CD4-positive, alpha-beta memory T cell (primary cell): Measurements from ENCODE around the gene PLEKHO2. TPM values are rescaled to one million over a fixed set of nuclear protein-coding genes. Genes with fewer than 3 reads are reported as not detected.

Experiments used
- CTCF ChIA-PET: fragments of 350-600 bp; sonication (Branson Sonifier 250); formaldehyde crosslinking; loops from one replicate; lab custom pipeline; 2021; ENCODE audit warnings: inconsistent platforms; ENCODE audit not compliant: partially characterized antibody; lab: Charles Lee
- POLR2A ChIA-PET: fragments of 350-600 bp; sonication (Branson Sonifier 250); formaldehyde crosslinking; loops from one replicate; lab custom pipeline; 2021; ENCODE audit not compliant: partially characterized antibody; lab: Charles Lee
- DNase-seq, 5 donors: peaks; one replicate each; pipeline versions ENCODE4 v3.0.0 to v3.0.0-alpha.2; 2020 to 2022; ENCODE audit warnings: mixed read lengths in 1 of 5
- H3K27ac ChIP-seq: one replicate; pipeline ENCODE4 v1.7.0; 2013; ENCODE audit warnings: low read depth, low read length
- H3K27me3 ChIP-seq: 2 replicates; pipeline ENCODE4 v1.7.0; 2013; ENCODE audit warnings: mild to moderate bottlenecking, low read length, moderate library complexity; ENCODE audit not compliant: insufficient read depth
- H3K36me3 ChIP-seq: 2 replicates; pipeline ENCODE4 v1.7.0; 2013; ENCODE audit warnings: mild to moderate bottlenecking, low read length, moderate library complexity; ENCODE audit not compliant: insufficient read depth
- H3K4me1 ChIP-seq: 2 replicates; pipeline ENCODE4 v1.7.0; 2013; ENCODE audit warnings: mild to moderate bottlenecking, low read length, moderate library complexity; ENCODE audit not compliant: insufficient read depth
- H3K4me3 ChIP-seq, 2 donors: one replicate each; pipeline ENCODE4 v1.7.0; 2013; ENCODE audit warnings: low read length in 2 of 2, mild to moderate bottlenecking in 1 of 2
- H3K9me3 ChIP-seq, 2 donors: one replicate each; pipeline ENCODE4 v1.7.0; 2013; ENCODE audit warnings: low read length in 2 of 2, control low read depth in 1 of 2; ENCODE audit not compliant: control insufficient read depth in 1 of 2
- H3K27ac Mint-ChIP-seq, 7 donors: one replicate each; pipeline ENCODE4 v1.8.0; 2020 to 2021; ENCODE audit warnings: mixed read lengths in 7 of 7, mild to moderate bottlenecking in 6 of 7, inconsistent platforms in 3 of 7, moderate library complexity in 3 of 7
- H3K27me3 Mint-ChIP-seq, 2 donors: one replicate each; pipeline ENCODE4 v1.8.0; 2020 to 2021; ENCODE audit warnings: mixed read lengths in 2 of 2
- H3K36me3 Mint-ChIP-seq, 2 donors: one replicate each; pipeline ENCODE4 v1.8.0; 2020 to 2021; ENCODE audit warnings: mixed read lengths in 2 of 2, inconsistent platforms in 1 of 2, mild to moderate bottlenecking in 1 of 2
- H3K4me1 Mint-ChIP-seq, 4 donors: one replicate each; pipeline ENCODE4 v1.8.0; 2020 to 2021; ENCODE audit warnings: mixed read lengths in 4 of 4, mild to moderate bottlenecking in 1 of 4
- H3K4me3 Mint-ChIP-seq, 8 donors: one replicate each; pipeline ENCODE4 v1.8.0; 2020 to 2021; ENCODE audit warnings: mixed read lengths in 8 of 8, mild to moderate bottlenecking in 7 of 8, moderate library complexity in 6 of 8, inconsistent platforms in 3 of 8
- H3K9me3 Mint-ChIP-seq, 8 donors: one replicate each; pipeline ENCODE4 v1.8.0; 2020 to 2021; ENCODE audit warnings: mixed read lengths in 8 of 8, mild to moderate bottlenecking in 5 of 8, inconsistent platforms in 3 of 8, moderate library complexity in 1 of 8
- intact Hi-C: fragments of 100-400 bp; cut with micrococcal nuclease; formaldehyde crosslinking; loops from one replicate; pipeline ENCODE4 v1.15.1; 2023
- polyA plus RNA-seq, 2 donors: library from polyadenylated mRNA; unstranded; fragments of 300-500 nt; fragmentation: Illumina TruSeq; gene quantifications; one replicate each; pipeline ENCODE4 v1.2.3, GENCODE V29; 2021
- total RNA-seq, 2 experiments: library from RNA; stranded (reverse); gene quantifications; one replicate each; pipeline ENCODE4 v1.2.3, GENCODE V29; 2021

PLEKHO2 gene
- total and polyA plus RNA-seq, 4 experiments from 2014 or later, result 10.6 to 29.1 (median 23.4) TPM

DNA sequence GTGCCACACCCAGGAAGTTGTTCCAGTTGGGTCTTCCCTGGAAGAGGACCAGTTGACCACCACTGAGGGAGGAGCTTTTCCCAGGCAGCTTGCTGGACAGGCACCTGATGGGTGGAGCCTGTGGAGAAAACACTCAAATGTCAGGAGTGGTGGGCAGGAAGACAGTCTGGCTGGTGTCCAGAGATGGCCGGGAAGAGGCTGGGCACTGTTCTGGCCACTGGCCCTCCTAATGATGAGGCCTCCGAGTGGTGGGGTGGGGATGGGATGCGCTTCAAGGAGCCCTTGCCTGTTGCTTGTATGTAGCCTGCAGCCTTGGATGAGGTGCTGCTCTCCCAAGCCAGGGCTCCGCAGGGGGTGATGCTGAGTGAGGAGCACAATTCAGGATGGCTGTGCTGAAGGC is 12.3 kb downstream of the PLEKHO2 start:
- no peaks in the 10 kb centered on the region for H3K9me3 Mint-ChIP-seq
- ChIA-PET POLR2A (interaction anchor here (1.1 kb wide), 1 partner anchor 28 kb away, joined by 3 read pairs; no protein-coding TSS in a partner anchor), CTCF (no interaction called here)
- Histone ChIP-seq H3K27me3 (no peaks in the 10 kb centered on the region), H3K36me3 (peaks cover 52% of the 10 kb centered on the region), H3K27ac (no peak overlapping the region), H3K4me3 (no peak overlapping the region), H3K9me3 (no peaks in the 10 kb centered on the region), H3K4me1 (peaks cover 67% of the 10 kb centered on the region)
- intact Hi-C loops, result no loop called here
- peaks cover 26 to 84% of the 10 kb centered on the region in 2 donors for H3K36me3 Mint-ChIP-seq
- peak overlapping the region in 3 of 7 donors; percentile 31 to 78 (median 72) for H3K27ac Mint-ChIP-seq
- H3K27me3 Mint-ChIP-seq, result no peaks in the 10 kb centered on the region
- H3K4me3 Mint-ChIP-seq, result no peak overlapping the region
- DNase-seq, result no peak
- peaks cover 47 to 78% (median 63%) of the 10 kb centered on the region in 4 donors for H3K4me1 Mint-ChIP-seq

DNA sequence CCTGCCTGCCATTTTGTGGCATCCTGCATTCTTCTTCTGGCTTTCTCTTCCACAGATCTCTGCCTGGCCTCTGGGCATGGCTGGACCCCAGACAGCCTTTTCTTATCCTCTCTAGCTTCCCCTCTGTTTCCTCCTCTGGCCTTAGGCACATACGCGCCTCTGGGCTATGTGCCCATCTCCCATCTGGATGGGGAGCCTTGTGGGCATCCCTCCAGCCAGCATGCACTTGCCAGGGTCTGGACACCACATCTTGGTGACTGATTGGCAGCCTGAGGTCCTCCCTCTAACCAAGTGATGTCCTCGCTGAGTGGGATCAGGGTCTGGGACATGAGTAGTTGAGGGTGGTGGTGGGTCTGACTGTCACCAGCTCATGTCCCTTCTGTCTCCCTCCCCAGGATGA is 12.8 kb downstream of the PLEKHO2 start:
- peaks cover 26 to 86% of the 10 kb centered on the region in 2 donors for H3K36me3 Mint-ChIP-seq
- POLR2A ChIA-PET, result interaction anchor here (1.1 kb wide), 1 partner anchor 28 kb away, joined by 3 read pairs; no protein-coding TSS in a partner anchor

DNA sequence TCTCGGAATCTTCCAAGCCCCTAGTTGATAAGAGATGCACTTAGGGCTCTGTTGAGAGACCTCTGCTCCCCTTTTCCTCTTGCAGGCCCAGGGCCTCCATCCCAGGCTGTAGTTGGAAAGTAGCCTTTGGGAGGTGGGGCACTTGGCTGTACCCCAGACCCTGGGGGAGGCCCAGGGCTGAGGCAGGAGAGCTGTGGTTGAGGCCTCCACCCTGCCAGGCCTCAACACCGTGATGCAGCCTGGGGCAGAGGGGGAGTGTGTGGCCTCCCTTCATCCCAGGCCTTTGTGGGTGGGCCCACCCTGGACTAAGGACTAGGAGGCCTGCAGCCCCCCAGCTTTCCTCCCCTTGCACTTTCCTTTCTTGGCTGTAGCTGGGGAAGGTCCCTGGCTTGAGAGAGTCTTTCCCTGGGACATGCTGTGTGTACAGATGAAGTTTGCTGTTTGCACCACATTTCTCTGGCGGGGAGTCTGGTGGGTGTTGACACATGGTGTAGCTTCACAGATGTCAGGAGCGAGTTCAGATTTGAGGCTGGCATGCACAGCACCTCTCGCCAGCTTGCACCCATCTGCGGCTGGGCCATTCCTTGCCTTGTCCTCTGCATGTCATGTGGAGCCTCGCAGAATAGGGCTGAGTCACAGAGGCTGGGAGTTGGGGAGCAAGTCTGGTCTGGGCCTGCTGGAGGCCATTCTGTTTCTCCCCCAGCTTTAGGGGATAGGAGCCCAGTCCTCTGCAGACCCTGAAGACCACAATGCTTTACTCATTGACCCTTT is 13.7 kb downstream of the PLEKHO2 start:
- peak overlapping the region in 6 of 7 donors; percentile 36 to 86 (median 50) for H3K27ac Mint-ChIP-seq
- Histone ChIP-seq H3K9me3 (no peaks in the 10 kb centered on the region), H3K36me3 (peaks cover 61% of the 10 kb centered on the region), H3K27ac (no peak overlapping the region), H3K4me1 (peaks cover 66% of the 10 kb centered on the region), H3K27me3 (no peaks in the 10 kb centered on the region), H3K4me3 (no peak overlapping the region)
- intact Hi-C loops, result no loop called here
- H3K27me3 Mint-ChIP-seq, result no peaks in the 10 kb centered on the region
- peak overlapping the region in 3 of 8 donors; percentile 25 to 50 (median 29) for H3K4me3 Mint-ChIP-seq
- CTCF ChIA-PET, result interaction anchor here (2.5 kb wide), 1 partner anchor 8 kb away, joined by 5 read pairs; no protein-coding TSS in a partner anchor
- POLR2A ChIA-PET, result interaction anchor here (0.6 to 1.1 kb wide), 2 partner anchors 18 to 19 kb away, joined by 3 read pairs; no protein-coding TSS in a partner anchor
- H3K9me3 Mint-ChIP-seq, result no peaks in the 10 kb centered on the region
- peaks cover 23 to 87% of the 10 kb centered on the region in 2 donors for H3K36me3 Mint-ChIP-seq
- no peak for DNase-seq
- H3K4me1 Mint-ChIP-seq, result peaks cover 44 to 80% (median 61%) of the 10 kb centered on the region in 4 donors

More for the DNA sequence above, 12.8 kb downstream of the PLEKHO2 start:
- Histone ChIP-seq H3K36me3 (peaks cover 57% of the 10 kb centered on the region), H3K4me1 (peaks cover 67% of the 10 kb centered on the region), H3K4me3 (no peak overlapping the region), H3K27me3 (no peaks in the 10 kb centered on the region), H3K27ac (no peak overlapping the region), H3K9me3 (no peaks in the 10 kb centered on the region)
- CTCF ChIA-PET, result no interaction called here
- Mint-ChIP-seq H3K9me3 (no peaks in the 10 kb centered on the region), H3K4me3 (no peak overlapping the region), H3K27ac (peak overlapping the region in 4 of 7 donors; percentile 46 to 78 (median 69)), H3K27me3 (no peaks in the 10 kb centered on the region), H3K4me1 (peaks cover 47 to 82% (median 63%) of the 10 kb centered on the region in 4 donors)
- DNase-seq, result no peak
- intact Hi-C loops, result no loop called here

DNA sequence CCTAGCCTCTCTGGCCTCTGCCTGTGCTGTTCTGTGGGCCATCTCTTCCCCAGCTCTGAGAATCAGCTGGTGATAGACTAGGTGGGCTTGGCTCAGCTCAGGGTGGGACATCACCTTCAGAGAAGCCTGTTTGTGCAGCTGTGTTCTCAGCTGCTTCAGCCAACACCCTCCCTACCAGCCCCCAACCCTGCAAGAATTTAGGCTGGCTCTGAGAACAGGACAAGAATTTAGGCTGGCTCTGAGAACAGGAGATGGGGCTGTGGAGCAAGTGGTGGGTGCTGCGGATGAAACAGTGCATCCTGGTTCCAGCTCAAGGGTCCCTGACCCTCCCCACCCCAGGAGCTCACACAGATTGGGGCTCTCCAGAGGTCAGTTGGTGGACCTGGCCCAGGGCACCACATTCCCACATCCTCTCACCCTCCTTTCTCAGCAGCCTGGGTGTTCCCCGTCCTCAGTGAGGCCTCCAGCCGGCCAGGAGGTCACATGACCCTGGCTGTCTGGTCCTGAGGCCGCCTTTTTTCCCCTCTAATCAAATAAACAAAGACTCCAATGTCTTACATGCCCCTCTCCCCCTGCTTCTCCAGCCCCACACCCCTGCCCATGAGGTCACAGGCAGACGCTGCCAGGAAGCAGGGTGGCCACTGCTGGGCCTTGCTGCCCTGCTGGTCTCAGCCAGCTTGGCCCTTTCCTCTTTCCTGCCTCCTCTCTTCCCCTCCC is 14.9 kb downstream of the PLEKHO2 start:
- H3K27ac Mint-ChIP-seq, result peak overlapping the region; percentile 71 to 91 (median 79)
- peak overlapping the region in 5 of 8 donors; percentile 1 to 50 (median 38) for H3K4me3 Mint-ChIP-seq
- H3K4me1 ChIP-seq, result peaks cover 55% of the 10 kb centered on the region
- no peak for DNase-seq
- H3K36me3 ChIP-seq, result peaks cover 63% of the 10 kb centered on the region
- no peak overlapping the region for H3K4me3 ChIP-seq
- intact Hi-C loops, result no loop called here
- no peak overlapping the region for H3K27ac ChIP-seq
- ChIA-PET POLR2A (interaction anchor here (1.1 to 2.1 kb wide), 4 partner anchors 11 to 38 kb away, joined by 3 to 17 read pairs (median 4); no protein-coding TSS in a partner anchor), CTCF (interaction anchor here (0.6 to 3.1 kb wide), 8 partner anchors 10 to 50 kb away, joined by 3 to 14 read pairs (median 4); no protein-coding TSS in a partner anchor)
- no peaks in the 10 kb centered on the region for H3K9me3 Mint-ChIP-seq
- peaks cover 19 to 80% of the 10 kb centered on the region in 2 donors for H3K36me3 Mint-ChIP-seq
- H3K9me3 ChIP-seq, result no peaks in the 10 kb centered on the region
- no peaks in the 10 kb centered on the region for H3K27me3 ChIP-seq
- H3K4me1 Mint-ChIP-seq, result peaks cover 38 to 68% (median 54%) of the 10 kb centered on the region in 4 donors
- no peaks in the 10 kb centered on the region for H3K27me3 Mint-ChIP-seq

DNA sequence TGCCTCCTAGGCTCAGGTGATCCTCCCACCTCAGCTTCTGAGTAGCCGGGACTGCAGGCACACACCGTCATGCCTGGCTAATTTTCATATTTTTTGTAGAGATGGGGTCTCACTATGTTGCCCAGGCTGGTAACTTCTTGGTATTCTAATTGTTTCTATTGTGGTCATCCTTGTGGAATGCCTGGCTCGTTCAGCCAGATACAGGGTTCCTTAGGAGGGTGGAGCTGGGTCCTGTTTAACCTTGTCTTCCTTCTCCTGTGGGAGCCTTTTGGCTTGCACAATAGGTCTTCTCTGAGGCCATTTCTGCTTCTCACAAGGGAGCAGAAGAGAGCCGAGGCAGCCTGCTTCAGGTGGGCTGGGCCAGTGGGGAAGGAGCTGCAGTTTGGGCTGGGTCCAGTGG is 15.7 kb downstream of the PLEKHO2 start:
- intact Hi-C loops, result no loop called here
- peaks cover 48% of the 10 kb centered on the region for H3K4me1 ChIP-seq
- Mint-ChIP-seq H3K27ac (peak overlapping the region; percentile 64 to 91 (median 86)), H3K4me3 (peak overlapping the region in 5 of 8 donors; percentile 7 to 35 (median 21)), H3K36me3 (peaks cover 21 to 81% of the 10 kb centered on the region in 2 donors), H3K9me3 (no peaks in the 10 kb centered on the region), H3K27me3 (no peaks in the 10 kb centered on the region), H3K4me1 (peaks cover 34 to 60% (median 48%) of the 10 kb centered on the region in 4 donors)
- no peaks in the 10 kb centered on the region for H3K9me3 ChIP-seq
- POLR2A ChIA-PET, result interaction anchor here (0.8 to 2.1 kb wide), 3 partner anchors 12 to 37 kb away, joined by 3 to 17 read pairs (median 4); no protein-coding TSS in a partner anchor
- H3K36me3 ChIP-seq, result peaks cover 72% of the 10 kb centered on the region
- CTCF ChIA-PET, result interaction anchor here (0.6 to 3.1 kb wide), 8 partner anchors 10 to 118 kb away, joined by 3 to 14 read pairs (median 4); no protein-coding TSS in a partner anchor
- H3K4me3 ChIP-seq, result no peak overlapping the region
- H3K27ac ChIP-seq, result no peak overlapping the region
- DNase-seq, result no peak
- H3K27me3 ChIP-seq, result no peaks in the 10 kb centered on the region

DNA sequence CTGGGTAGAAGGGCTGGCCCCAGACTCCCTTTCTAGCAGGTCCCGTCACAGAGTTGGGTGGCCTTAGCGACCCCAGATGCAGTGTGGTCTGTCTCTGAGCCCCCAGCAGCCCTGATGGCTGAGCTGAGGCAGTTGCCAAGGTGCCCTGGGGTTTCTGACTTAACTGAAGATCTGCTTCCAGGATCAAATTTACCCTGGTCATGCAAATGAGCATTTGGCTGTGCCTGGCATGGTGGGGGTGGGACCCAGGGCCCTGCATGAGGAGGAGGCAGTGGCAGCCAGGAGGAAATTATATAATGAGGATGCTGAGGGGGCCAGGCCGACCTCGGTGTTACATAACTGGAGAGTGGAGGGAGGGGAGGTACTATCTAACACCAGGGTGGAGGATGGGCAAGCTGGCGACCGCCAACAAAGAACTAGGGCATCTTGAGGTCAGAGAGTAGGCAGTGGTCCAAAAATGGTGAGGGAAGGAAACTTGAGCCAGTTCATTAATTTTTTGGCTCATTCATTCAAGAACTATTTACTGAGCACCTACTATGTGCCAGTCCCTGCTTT is 16.4 kb downstream of the PLEKHO2 start:
- Mint-ChIP-seq H3K9me3 (no peaks in the 10 kb centered on the region), H3K27ac (peak overlapping the region; percentile 28 to 91 (median 84)), H3K36me3 (peaks cover 23 to 82% of the 10 kb centered on the region in 2 donors), H3K4me3 (peak overlapping the region in 2 of 8 donors; percentile 44 to 50), H3K27me3 (no peaks in the 10 kb centered on the region), H3K4me1 (peaks cover 34 to 60% (median 47%) of the 10 kb centered on the region in 4 donors)
- CTCF ChIA-PET, result interaction anchor here (0.6 to 3.1 kb wide), 8 partner anchors 18 to 130 kb away, joined by 3 to 14 read pairs (median 4); no protein-coding TSS in a partner anchor
- intact Hi-C loops, result no loop called here
- peaks cover 72% of the 10 kb centered on the region for H3K36me3 ChIP-seq
- H3K4me3 ChIP-seq, result no peak overlapping the region
- DNase-seq, result peak in 3 of 5 donors; percentile 25 to 44 (median 28)
- H3K27ac ChIP-seq, result no peak overlapping the region
- no peaks in the 10 kb centered on the region for H3K27me3 ChIP-seq
- POLR2A ChIA-PET, result interaction anchor here (0.8 to 2.1 kb wide), 3 partner anchors 13 to 36 kb away, joined by 3 to 17 read pairs (median 4); no protein-coding TSS in a partner anchor
- peaks cover 48% of the 10 kb centered on the region for H3K4me1 ChIP-seq
- no peaks in the 10 kb centered on the region for H3K9me3 ChIP-seq
